HG03196 (cell line): Measurements from ENCODE around the gene MAGI2.
A peak's percentile ranks its signal among the peaks of the same experiment; 100 is the strongest.

Experiments
- ATAC-seq: cut with Tn5 transposase; IDR thresholded peaks from one replicate; pipeline ENCODE4 v1.9.1; 2021; ENCODE audit not compliant: unreplicated experiment

MAGI2 gene

DNA sequence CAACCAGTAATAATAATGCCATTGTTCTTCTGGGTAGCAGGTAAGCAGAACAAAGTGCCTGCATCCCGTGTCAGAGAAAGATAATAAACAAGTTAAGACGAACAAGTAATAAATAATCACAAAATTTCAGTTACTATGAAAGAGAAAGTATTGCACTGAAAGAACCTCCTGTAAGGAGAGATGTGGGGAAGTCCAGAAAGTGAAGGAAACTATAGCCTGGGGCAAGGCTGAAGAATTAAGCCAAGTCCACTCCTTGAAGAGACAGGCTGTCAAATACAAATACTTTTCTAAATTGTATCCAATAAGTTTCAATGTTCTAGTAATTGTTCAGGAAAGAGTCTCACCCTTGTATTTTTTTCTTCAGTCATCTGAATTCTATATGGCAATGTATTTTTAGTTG, 611.4 kb downstream of the MAGI2 start:
- no peak for ATAC-seq

DNA sequence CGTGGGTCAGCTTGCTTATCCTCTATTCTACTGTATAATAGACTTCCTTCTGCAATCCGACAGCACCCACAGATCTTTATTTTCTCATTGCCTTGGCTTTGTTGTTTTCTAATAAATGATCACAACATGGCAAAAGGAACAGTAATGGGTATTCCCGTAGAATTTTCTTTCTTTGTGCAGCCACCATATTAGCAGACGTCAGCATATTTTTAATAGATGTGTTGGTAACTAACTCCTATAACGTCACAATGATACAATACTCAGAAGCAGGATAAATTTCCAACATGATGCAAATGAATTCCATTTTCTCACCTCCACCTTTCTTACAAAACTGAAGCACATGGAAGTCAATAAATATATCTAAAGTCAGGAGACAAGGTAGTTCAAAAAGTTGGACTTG, 617.6 kb downstream of the MAGI2 start:
- no peak for ATAC-seq

DNA sequence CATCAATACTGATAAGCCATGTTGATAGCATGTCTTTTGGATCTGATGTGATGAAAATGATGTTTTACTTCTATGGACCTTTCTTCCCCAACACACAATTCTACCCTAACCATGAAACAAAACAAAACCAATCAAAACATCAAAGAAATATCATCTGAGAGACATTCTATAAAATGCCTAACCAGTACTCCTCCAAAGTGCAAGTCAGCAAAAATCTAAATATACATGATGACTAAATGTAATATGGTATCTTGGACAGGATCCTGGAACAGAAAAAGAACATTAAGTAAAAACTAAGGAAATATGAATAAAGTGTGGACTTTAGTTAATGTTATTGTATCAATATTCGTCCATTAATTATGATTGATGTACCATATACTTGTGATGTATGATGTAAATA, 625.1 kb downstream of the MAGI2 start:
- no peak for ATAC-seq

DNA sequence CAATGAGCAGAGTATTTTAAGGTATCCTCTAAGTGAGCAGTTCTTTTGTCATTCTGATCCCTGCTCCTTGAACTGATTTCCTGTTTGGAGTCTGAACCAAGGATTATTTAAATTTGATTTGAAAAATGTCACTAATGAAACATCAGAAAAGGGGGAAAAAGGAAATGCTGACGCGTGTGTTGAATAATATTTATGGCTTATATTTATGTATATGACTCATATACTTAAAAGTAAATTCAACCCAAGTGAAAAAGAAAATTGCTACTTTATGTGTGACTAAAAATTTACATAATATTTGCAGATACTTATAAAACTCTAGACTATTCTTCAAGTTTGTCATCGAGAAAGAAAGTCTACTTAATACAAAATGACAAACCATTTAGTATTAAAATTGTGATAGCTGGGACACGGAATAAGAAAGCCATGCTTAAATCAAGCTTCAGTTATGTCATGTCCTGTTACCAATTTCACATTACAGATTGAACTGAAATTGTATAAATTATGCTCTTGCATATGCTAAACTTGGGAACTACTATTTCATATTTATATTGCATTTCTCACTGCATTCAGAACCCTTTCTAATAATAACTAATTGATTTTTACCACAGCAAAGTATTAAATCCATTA, 649.9 kb downstream of the MAGI2 start:
- no peak for ATAC-seq

DNA sequence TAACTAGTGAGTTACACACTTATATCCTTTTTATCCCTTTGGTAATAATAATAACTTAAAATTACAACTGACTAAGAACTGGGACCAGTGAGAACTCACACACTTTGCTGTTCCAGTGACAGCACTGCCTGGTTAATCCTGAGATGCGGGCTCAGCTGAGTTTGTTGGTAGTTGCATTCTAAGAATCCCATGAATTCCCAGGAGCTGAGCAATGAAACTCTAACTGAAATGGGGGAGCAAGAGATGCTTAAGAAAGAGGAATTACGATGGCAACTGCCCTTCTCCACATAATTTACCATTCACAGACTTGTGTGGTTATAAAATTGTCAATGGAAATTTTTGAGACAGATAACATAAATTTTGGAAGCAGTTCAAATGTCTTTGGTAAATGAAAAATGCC, 659.4 kb downstream of the MAGI2 start:
- no peak for ATAC-seq

DNA sequence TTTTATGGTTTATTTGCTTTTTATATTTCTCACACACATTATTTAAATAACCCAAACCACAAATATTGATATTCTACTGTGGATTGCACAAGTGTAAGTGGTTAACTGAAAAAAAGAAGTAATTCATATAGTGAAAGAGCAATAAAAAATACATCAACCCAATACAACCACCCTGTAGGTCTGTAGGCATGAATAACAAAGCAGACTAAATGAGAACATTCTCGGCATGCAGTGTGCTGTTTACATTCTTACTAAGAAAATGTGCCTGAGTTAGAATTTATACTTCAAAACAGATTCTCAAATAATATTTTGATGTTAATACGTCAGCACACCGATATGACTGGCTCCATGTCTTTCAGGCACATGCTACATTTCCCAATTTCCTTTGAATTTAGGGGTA, 660.8 kb downstream of the MAGI2 start:
- no peak for ATAC-seq

DNA sequence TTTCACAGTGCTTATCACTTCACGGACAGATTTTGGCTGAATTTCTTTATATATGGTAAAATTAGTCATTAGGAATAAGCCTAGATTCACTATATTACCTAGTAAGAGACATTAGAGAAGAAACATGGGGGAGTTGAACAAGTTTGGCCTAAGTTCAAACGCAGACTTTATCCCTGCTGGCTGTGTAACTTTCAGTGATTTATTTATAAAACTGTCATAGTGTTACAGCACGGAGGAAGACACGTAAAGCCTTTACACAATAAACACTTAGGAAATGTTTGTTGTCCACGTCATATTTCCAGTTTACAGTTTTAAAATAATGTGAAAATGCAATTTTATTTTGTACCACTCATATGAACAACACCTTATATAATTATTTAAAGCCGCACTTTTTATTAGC, 661.5 kb downstream of the MAGI2 start:
- ATAC-seq, result no peak

DNA sequence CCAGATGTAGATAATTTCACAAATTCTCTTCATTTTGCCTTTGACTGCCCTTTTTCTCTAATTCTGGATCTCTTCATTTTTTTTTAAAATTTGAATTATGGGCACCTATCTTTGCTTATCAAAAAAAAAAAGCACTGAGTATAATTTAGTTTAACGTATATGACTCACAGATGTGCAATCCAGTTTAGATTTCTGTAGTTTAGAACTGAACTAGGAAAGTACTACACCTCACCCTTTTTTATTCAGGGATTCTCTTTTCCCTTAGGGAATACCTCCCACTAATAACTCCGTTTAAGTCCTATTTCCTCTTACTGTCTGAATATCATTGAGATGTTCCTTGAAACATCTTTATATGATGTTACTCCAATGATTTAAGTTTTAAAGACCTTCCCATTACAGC, 665.0 kb downstream of the MAGI2 start:
- ATAC-seq, result no peak

DNA sequence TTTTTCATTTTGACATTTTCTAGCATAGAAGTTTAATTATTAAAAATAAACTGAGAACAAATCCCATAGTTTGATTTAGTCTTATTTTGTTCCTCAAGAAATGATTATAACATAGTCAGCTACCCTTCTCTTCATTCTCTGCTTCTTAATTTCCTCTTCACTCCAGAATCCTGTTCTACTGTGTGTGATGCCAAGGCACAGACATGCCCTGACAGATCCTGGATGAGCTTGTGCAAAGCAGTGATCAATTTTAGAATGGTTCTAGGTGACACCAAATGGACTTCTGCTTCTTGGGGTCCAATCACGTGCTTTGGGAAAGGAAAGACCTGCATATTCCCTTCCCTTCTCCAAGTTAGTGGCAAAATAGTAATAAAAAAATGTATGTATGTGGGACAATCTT, 665.6 kb downstream of the MAGI2 start:
- no peak for ATAC-seq

DNA sequence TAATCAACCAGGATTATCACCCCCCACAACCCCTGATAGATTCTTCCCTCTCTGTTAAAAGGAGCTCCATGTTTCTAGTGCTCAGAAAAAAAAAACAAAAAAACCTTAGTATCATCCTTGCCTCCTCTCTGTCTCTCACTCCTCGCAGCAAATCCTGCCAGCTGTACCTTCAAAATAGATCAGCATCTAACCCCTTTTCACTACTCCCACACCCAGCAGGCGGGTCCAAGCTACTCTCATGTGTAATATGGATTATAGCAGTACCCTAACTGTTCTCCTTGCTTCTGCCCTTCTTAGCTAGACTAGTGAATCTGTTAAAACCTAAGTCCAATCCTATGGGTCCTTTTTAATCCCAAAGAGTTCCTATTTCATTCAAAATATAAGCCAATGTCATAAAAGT, 667.4 kb downstream of the MAGI2 start:
- ATAC-seq, result no peak

DNA sequence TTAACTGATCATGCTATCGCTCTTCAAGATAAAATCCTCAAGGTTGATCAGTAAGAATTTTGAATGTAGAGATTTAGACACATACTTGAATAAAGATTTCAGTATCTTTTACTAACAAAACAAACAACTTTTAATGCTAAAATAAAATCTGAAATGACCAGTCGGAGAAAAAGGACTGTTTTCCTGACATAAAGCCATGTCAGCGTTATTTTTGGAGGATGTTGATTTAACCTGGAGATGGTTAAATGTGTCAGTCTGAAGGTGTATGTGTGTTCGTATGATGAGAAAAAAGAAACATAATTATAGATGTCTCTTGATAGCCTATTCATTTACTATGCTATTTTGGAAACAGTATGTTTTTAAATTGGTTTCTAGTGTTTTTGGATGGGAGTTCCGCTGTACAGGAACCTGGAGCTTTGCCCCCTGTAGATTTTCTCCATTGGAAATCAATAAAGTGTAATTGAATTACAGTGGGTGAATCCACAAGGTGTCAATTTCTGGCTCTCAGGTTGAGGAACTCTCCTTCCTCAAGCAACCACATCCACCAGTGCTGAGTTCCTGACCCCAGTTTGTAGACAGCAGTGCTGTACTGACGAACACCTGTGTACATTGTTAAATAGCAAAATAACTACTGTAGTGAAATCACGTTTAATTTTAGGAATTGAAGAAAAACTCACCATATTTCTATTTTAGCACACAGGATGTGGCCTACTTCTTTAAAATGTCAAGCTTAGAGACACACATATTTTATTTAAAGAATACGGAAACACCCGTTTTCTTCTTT, 670.1 kb downstream of the MAGI2 start:
- no peak for ATAC-seq

DNA sequence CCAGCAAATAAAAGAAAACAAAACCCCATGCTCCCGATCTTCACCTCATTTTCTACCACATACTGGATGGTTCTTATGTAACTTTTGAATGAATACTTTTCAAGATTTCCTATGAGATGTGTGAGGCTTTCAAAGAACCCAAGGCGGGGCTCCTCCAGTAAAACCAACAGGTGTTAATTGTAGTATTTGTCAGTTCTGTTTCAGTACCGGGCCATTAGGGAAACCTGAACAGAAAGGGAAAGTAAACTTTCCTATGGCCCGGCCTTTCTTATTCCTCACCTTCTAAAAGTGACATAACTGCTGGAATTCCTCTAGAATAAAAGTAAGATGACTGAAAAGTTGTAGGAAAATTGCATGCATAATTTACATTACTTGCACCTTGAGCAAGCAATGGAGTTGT, 672.9 kb downstream of the MAGI2 start:
- ATAC-seq, result no peak

DNA sequence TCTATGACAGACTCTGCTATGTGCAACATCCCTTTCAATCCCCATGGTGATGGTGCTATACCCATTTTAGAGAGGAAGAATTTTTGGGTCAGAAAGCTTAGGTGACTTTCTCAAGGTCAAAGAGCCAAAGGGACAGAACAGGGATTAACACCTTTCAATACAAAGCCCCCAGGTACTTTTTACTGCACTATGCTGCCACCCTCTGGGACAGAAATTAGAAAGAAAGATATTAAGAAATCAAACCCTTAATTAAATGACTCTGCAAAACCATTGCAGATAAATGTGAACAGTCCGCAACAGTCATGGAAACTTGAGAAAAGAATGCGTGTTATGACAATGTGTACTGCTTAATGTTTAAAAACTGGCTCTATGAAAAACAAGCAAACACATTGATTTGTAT, 673.7 kb downstream of the MAGI2 start:
- ATAC-seq, result no peak

DNA sequence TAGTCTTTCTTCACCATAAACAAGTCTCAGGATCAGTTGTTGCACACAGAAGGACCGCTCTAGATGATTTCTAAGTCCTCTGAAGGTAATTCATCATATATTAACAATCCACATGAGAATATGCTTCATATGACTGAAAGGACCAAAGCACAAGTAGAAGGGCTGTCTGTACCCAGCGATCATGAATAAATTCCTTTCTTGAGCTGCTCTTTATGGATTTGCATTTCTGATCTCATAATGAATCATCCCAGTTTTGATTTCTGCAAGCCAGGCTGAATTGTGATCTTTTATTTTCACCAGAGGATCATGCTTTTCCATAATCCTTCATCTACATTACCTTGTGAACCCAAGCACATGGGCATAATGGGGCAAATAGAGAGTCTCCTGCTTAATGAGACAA, 675.6 kb downstream of the MAGI2 start:
- ATAC-seq, result no peak

DNA sequence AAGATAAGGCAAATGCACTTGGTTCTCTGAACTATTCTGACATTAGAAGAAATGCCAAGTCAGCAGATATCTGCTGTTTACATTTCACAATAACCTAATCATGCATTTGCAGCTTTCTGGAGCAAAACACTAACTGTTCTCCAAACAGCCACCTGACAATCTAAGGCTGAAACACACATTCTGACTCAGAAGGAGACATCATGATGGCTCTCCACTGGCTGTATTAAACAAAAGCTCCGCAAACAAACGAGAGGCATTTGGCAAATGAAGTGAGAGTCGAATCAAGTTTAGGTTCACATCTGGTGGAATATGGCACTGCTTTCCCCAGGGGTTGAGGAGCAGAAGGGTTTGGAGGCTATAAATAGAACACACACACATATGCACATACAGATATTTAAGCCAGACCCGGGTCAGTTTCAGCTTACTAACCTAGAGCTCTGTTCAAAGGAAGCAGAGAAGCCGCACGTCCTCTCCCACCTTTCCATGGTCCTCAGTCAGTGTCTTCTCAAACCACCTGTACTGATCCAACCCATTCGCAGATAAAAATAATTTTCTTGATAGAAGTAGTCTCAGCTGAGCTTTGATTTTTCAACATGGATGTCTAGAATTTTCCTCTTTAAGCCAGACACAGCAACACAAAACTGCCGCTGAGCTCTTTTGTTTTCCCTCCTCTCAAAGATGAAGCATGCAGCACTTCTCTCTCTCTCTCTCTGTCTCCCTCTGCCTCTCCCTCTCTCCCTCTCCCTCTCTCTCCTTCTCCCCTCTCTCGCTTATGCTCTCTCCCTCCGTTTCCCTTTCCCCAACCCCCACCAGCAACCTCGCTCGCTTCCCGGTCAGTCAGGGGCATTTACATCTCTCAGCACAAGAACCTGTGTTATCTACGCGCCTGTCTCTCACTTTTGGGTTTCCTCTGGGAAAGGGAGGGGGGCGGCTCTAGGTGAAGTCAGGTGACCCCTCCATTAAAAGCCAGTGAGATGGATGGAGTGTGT, 682.8 kb downstream of the MAGI2 start:
- no peak for ATAC-seq

DNA sequence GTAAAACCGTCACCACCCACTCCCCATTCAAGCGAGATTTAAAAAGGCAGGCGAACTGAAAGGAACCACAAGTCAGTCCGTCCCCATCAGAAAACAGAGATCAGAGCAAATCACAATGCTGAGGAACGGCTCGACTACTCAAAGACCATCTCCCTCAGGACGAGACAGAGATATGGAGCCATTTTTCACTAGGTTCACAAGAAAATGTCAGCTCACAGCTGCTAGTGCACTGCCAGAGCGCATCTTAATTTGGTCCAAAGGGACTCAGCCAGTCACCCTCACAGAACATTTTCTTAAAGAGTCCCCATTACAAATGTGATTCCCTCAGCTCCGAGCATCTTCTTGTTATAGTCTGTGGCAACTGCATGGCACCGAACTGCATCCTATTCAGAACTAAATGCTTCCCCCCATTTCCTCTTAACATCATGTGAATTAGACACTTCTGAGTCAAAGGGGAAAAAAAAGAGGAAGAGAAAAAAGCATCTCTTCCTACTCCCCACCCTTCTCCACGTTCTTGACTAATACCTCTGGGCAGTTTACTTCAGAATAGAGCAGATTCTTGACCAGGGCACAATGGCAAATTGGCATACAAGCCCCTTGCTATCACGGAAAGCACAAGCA, 683.9 kb downstream of the MAGI2 start:
- peak; percentile 88 for ATAC-seq

DNA sequence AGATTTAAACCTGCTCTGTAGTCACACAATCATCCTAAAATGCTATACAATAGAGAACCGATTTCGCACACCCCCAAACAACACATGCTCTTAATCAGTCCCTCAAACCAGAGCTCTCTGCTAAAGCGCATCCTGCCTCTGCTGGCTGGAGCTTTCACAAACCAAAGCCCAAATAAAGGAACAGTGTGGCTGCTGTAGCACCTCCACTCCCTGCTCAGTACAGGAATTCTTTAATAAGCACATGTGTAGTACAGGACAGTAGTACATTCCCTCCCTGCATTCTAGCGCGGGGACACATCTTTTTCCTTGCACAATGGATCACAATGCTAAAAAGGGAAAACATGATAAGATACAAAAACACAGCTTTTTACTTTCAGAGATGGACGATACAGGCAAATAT, 684.6 kb downstream of the MAGI2 start:
- no peak for ATAC-seq

DNA sequence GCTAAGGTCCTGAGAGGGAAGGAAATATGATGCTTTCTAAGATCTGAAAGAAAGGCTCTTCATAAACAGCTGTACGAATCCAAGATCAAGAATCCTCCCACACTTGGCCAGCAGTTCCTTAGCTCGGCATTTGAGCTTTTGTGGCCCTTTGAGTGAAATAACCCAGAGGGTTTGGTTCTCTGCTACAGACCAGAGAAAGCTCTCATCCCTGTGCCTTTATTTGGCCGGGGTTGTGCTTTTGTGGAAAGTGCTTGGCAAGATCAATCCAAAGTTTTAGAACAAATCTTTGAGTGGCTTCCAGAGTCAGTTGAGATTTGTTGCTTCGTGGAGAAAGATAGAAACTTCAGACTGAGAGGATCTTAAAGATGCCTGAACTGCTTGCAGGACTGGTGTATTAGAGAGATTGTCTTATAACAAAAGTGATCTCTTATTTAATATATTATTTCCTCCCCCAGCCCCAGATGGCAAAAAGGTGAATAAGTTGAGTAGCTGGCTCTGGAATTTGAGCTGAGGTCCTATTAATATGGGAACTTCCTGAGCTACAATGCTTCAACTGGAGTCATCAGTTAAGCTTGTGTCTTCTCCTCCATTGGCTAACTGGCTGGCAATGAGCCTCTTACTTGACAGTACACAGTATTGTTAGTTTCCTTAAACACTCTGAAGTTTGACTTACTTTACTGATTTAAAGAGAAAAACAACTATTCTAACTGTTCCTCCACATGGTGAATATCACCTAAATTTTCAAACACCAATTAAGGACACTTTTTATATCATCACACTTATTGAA, 687.3 kb downstream of the MAGI2 start:
- no peak for ATAC-seq

DNA sequence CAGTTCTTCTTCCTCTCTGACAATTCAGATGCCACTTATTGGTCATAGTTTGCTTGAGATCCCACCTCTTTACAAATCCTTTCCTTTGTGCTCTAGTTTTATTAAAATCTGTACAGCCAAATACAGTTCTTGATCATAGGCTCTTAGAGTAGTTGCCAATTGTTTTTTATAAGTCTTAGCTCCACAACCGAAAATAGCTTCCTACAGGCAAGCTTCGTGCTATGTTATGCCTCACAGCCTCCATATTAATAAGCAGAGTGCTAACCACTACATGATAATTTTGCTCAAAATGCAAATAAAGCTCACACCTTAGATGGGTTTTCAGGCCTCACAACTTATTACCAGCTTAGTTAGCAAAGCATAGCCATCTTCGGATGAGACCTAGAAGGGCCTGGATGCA, 688.9 kb downstream of the MAGI2 start:
- no peak for ATAC-seq

DNA sequence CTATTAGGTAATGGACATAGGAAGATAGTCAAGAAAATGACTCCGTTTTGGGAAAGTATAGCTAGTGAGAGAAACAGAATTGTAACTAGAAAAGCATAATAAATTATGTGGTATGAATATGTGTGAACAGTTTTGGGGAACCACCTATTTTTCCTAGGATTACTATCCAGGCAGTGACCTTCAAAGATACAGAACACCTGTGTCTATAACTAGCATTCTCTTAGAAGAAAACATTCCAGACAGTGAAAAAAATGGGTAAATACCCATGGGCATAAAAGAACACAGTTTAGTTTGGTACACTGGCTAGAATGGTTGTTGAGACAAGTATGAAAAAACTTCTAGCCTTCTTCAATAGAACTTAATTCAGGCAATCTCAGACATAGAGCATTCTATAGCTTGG, 690.8 kb downstream of the MAGI2 start:
- no peak for ATAC-seq
